GM19452 (cell line): ENCODE data around the gene GPR32.
"Not testable (repeated sequence)": the region's sequence is repeated elsewhere in the genome, so short reads cannot be mapped to it uniquely, and the experiment has no call there.

Experiments used
- ATAC-seq: cut with Tn5 transposase; IDR thresholded peaks from one replicate; pipeline ENCODE4 v1.9.1; 2021; ENCODE audit not compliant: unreplicated experiment

Gene GPR32

GRCh38 chr19:50798659-50799546 is 28.6 kb downstream of the GPR32 start:
- ATAC-seq, result no peak

- ATAC-seq, result no peak
Measured at GRCh38 chr19:50799547-50799851, 29.2 kb downstream of the GPR32 start.

GRCh38 chr19:50801107-50801506 is 30.8 kb downstream of the GPR32 start:
- no peak for ATAC-seq

GRCh38 chr19:50803633-50804419 is 33.6 kb downstream of the GPR32 start:
- no peak for ATAC-seq

GRCh38 chr19:50804420-50805272 is 34.4 kb downstream of the GPR32 start:
- peak; percentile 93 for ATAC-seq

GRCh38 chr19:50808856-50809255 is 38.6 kb downstream of the GPR32 start:
- ATAC-seq, result no peak

GRCh38 chr19:50811622-50812238 is 41.5 kb downstream of the GPR32 start:
- ATAC-seq, result not testable (repeated sequence)

- no peak for ATAC-seq
Measured at GRCh38 chr19:50812474-50812873, 42.2 kb downstream of the GPR32 start.

- no peak for ATAC-seq
Measured at GRCh38 chr19:50814883-50815282, 44.6 kb downstream of the GPR32 start.

- ATAC-seq, result no peak
Measured at GRCh38 chr19:50815439-50815838, 45.2 kb downstream of the GPR32 start.

- ATAC-seq, result peak; percentile 65
Measured at GRCh38 chr19:50817941-50818858, 47.9 kb downstream of the GPR32 start.

GRCh38 chr19:50818859-50819472 is 48.7 kb downstream of the GPR32 start:
- no peak for ATAC-seq

GRCh38 chr19:50819636-50820035 is 49.4 kb downstream of the GPR32 start:
- no peak for ATAC-seq

GRCh38 chr19:50820086-50820485 is 49.8 kb downstream of the GPR32 start:
- no peak for ATAC-seq

- ATAC-seq, result no peak
Measured at GRCh38 chr19:50820549-50821247, 50.4 kb downstream of the GPR32 start.

GRCh38 chr19:50821248-50821612 is 51.0 kb downstream of the GPR32 start:
- no peak for ATAC-seq
